ENCODE data around the gene AHCYL1. TPM values are rescaled to one million over a fixed set of nuclear protein-coding genes. Genes with fewer than 3 reads are reported as not detected.
"Not testable (repeated sequence)": the region's sequence is repeated elsewhere in the genome, so short reads cannot be mapped to it uniquely, and the experiment has no call there.

Gene AHCYL1
- polyA plus RNA-seq, 6 donors from 2014 or later = 46.9 to 62.0 (median 57.5) TPM

DNA sequence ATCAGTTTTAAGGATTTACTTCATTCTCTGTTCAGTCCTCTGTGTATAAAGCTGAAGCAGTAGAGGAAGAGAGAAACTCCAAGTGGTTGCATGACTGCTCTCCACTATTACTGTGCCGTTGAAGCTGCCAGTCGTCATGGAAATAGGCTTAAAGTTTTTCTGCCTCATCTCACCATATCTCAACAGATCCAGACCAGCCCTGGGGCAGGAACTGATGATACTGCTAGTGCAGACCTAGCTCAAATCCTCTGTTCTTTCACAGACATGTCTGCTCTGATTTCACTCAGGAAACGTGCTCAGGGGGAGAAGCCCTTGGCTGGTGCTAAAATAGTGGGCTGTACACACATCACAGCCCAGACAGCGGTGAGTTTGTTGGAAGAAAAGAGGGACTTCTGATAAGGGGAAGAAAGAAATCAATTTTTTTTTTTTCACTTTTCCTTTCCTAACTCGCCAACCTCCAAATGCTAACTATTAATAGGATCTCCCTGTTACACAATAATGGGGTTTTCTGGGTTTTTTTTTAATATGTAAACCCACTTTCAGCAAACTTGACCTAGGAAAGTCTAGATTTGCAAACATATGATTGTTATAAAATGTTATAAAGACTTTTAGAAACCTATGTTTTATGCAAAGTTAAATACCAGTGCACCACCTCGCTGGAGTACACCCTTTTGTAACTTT lies 27.7 kb downstream of the AHCYL1 start:
- ATAC-seq (ENCODE audit: low read depth in 2 of 2) (peak; percentile 77 to 80), DNase-seq (peak; percentile 83)
- Mint-ChIP-seq H3K36me3 (peaks cover 22 to 29% of the 10 kb centered on the region in 2 donors), H3K27ac (peak overlapping the region; percentile 98 to 99 (median 99)), H3K9me3 (no peaks in the 10 kb centered on the region), H3K4me1 (peaks cover 19 to 31% (median 29%) of the 10 kb centered on the region in 3 donors), H3K4me3 (peak overlapping the region; percentile 65 to 90 (median 79)), H3K27me3 (no peaks in the 10 kb centered on the region)

DNA sequence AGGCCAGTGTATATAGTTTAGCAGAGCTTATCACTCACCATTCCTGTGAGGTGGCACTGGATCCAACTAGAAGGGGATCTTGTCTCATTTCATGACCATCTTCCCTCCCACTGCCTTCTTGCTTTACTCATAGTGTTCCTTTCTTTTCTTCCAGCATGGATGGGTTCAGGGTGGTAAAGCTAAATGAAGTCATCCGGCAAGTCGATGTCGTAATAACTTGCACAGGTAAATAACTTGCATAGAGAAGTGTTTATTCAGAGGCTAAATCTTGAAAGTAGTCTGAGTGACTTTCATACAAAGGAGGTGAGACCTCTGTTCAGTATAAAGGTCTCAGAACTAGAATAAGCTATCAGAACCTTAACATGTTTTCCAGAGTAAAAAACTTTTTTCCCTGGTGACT lies 33.2 kb downstream of the AHCYL1 start:
- H3K4me1 Mint-ChIP-seq = peaks cover 1 to 3% (median 2%) of the 10 kb centered on the region in 3 donors
- peaks cover 33 to 52% of the 10 kb centered on the region in 2 donors for H3K36me3 Mint-ChIP-seq
- H3K27ac Mint-ChIP-seq = no peak overlapping the region
- no peak for ATAC-seq (ENCODE audit: low read depth in 2 of 2)
- H3K4me3 Mint-ChIP-seq = no peak overlapping the region
- no peaks in the 10 kb centered on the region for H3K27me3 Mint-ChIP-seq
- H3K9me3 Mint-ChIP-seq = no peaks in the 10 kb centered on the region
- no peak for DNase-seq

DNA sequence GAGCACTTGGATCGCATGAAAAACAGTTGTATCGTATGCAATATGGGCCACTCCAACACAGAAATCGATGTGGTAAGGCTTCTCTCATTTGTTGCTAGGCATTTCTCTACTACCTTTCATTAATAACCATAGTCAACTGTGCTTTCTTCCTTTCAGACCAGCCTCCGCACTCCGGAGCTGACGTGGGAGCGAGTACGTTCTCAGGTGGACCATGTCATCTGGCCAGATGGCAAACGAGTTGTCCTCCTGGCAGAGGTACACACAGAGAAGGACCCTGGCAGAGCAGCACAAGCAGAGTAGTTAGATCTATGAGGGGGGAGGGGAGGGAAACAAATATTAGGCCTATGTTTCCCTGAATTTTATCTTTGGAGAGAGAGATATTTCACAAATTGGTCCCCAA lies 33.8 kb downstream of the AHCYL1 start:
- Mint-ChIP-seq H3K4me1 (peaks cover 0 to 3% (median 0%) of the 10 kb centered on the region in 3 donors), H3K36me3 (peaks cover 33 to 52% of the 10 kb centered on the region in 2 donors), H3K27me3 (no peaks in the 10 kb centered on the region), H3K27ac (no peak overlapping the region), H3K4me3 (no peak overlapping the region), H3K9me3 (no peaks in the 10 kb centered on the region)
- DNase-seq = no peak
- no peak for ATAC-seq (ENCODE audit: low read depth in 2 of 2)

DNA sequence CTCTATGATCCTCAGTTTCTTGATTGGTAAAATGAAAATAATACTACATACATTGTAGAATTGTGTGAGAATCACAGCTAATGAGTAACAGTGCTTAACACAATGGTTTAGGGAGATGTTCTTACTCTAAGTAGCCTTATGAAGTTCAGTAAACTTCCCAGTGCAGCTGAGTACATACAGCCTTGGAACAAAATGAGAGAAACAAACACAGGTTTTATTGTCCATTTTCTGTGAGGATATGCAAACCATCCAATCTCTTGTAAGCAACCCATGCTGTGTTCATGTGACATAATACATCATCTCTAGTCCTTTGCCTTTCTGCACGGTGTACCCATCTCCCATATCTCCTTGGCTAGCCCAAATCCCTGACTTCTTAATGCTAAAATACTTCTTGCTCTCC lies 35.2 kb downstream of the AHCYL1 start:
- no peaks in the 10 kb centered on the region for H3K27me3 Mint-ChIP-seq
- H3K4me1 Mint-ChIP-seq = peaks cover 0 to 15% (median 3%) of the 10 kb centered on the region in 3 donors
- no peak overlapping the region for H3K4me3 Mint-ChIP-seq
- H3K27ac Mint-ChIP-seq = no peak overlapping the region
- no peak for ATAC-seq (ENCODE audit: low read depth in 2 of 2)
- DNase-seq = no peak
- H3K9me3 Mint-ChIP-seq = no peaks in the 10 kb centered on the region
- H3K36me3 Mint-ChIP-seq = peaks cover 33 to 46% of the 10 kb centered on the region in 2 donors

DNA sequence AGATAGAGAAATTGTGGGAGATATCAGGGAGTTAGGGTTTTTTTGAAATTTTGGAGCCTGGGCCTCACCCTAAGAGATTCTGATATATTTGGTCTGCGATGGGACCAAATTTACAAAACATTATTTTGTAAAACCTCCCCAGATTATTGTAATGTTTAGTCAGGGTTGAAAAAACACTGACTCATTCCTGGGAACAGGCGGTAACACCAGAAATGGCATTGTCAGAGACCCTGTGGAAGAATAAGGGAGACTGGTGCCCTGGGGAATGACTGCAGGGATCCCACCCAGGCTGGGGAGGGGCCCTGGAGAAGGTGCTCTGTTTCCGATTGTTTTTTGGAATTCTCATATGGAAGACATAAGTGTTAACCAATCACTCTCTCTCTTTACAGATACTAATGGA lies 36.7 kb downstream of the AHCYL1 start:
- Mint-ChIP-seq H3K27ac (peak overlapping the region in 1 of 6 donors; percentile 54), H3K36me3 (peaks cover 21 to 31% of the 10 kb centered on the region in 2 donors), H3K4me1 (peaks cover 0 to 15% (median 3%) of the 10 kb centered on the region in 3 donors), H3K27me3 (no peaks in the 10 kb centered on the region), H3K4me3 (no peak overlapping the region), H3K9me3 (no peaks in the 10 kb centered on the region)
- DNase-seq = no peak
- ATAC-seq (ENCODE audit: low read depth in 2 of 2) = no peak

DNA sequence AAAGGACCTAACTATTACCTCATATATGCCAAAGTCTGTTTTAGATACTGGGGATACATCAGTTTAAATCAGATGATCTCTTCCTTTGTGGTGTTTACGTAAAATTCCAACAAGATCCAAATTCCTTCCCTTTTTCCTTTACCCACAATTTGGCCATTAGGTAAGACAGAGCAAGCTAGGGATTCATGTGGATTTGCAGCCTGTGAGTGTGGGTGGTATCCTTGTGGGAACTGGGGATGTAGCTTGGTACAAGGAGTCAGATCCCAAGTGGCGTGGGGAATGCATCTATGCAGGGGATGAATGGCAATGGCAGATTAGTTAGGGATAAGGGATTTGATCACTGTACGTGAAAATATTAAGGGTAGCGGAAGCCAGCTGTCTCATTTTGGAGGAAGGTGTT lies 40.0 kb downstream of the AHCYL1 start:
- H3K27me3 Mint-ChIP-seq = no peaks in the 10 kb centered on the region
- DNase-seq (no peak), ATAC-seq (ENCODE audit: low read depth in 2 of 2) (no peak)
- H3K27ac Mint-ChIP-seq = peak overlapping the region in 1 of 6 donors; percentile 49
- H3K36me3 Mint-ChIP-seq = peaks cover 0 to 8% of the 10 kb centered on the region in 2 donors
- peaks cover 0 to 17% (median 6%) of the 10 kb centered on the region in 3 donors for H3K4me1 Mint-ChIP-seq
- H3K4me3 Mint-ChIP-seq = no peak overlapping the region
- no peaks in the 10 kb centered on the region for H3K9me3 Mint-ChIP-seq

DNA sequence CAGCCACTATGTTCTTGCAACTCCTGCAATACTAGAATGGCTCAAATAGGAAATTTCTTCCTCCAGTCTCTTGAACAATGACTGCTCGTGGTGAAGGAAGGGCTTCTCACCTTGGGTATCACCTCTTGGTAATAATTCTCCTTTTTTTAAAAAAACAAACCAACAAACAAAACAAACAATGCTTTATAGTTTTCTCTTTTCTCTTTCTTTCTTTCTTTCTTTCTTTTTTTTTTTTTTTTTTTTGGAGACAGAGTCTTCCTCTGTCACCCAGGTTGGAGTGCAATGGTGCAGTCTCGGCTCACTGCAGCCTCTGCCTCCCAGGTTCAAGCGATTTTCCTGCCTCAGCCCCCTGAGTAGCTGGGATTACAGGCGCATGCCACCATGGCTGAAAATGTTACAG lies 46.1 kb downstream of the AHCYL1 start:
- DNase-seq; H3K27me3 Mint-ChIP-seq; H3K9me3 Mint-ChIP-seq; ATAC-seq (ENCODE audit: low read depth in 2 of 2); H3K36me3 Mint-ChIP-seq: not testable (repeated sequence)
- Mint-ChIP-seq H3K27ac (peak overlapping the region; percentile 23 to 92 (median 82)), H3K4me3 (peak overlapping the region; percentile 63 to 88 (median 68)), H3K4me1 (peaks cover 37 to 43% (median 37%) of the 10 kb centered on the region in 3 donors)

DNA sequence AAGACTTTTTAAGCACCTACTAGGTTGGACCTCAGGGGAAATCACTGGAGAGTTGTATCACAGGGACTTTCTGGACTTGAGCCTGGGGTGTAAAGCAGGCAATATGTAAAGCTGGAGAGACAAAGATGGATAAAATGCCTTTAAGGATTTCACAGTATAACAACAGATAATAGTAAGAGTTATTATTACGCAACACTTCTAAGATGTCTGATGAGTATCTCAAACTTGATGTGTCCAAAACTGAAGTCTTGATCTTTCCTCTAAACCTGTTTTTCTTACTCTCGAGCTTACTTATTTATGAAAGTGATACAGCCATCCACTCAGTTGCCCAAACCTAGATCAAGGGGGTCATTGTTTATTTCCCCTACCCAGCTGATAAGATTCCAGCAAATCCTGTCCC lies 47.8 kb downstream of the AHCYL1 start:
- DNase-seq (no peak), ATAC-seq (ENCODE audit: low read depth in 2 of 2) (no peak)
- Mint-ChIP-seq H3K4me1 (peaks cover 38 to 53% (median 39%) of the 10 kb centered on the region in 3 donors), H3K4me3 (peak overlapping the region in 2 of 8 donors; percentile 57 to 95), H3K36me3 (no peaks in the 10 kb centered on the region), H3K9me3 (no peaks in the 10 kb centered on the region), H3K27me3 (no peaks in the 10 kb centered on the region), H3K27ac (peak overlapping the region in 1 of 6 donors; percentile 34)

DNA sequence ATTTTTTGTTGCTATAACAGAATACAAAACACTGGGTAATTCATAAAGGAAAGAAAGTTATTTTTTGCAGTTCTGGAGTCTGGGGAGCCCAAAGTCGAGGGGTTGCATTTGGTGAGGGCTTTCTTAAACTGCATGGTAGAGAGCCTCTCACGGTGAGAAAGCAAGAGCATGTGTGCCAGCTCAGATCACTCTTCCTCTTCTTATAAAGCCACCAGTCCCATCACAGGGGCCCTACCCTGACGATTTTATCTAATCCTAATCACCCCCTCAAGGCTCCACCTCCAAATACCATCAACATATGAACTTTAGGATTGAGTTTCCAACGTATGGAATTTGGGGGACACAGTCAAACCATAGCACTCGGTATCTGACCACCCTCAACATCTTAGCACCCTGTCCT lies 48.9 kb downstream of the AHCYL1 start:
- Mint-ChIP-seq H3K9me3 (no peaks in the 10 kb centered on the region), H3K36me3 (peaks cover 0 to 5% of the 10 kb centered on the region in 2 donors), H3K4me3 (peak overlapping the region in 6 of 8 donors; percentile 22 to 96 (median 92)), H3K27me3 (no peaks in the 10 kb centered on the region), H3K4me1 (peaks cover 38 to 54% (median 39%) of the 10 kb centered on the region in 3 donors), H3K27ac (peak overlapping the region in 3 of 6 donors; percentile 91 to 93 (median 93))
- ATAC-seq (ENCODE audit: low read depth in 2 of 2) = no peak
- no peak for DNase-seq

DNA sequence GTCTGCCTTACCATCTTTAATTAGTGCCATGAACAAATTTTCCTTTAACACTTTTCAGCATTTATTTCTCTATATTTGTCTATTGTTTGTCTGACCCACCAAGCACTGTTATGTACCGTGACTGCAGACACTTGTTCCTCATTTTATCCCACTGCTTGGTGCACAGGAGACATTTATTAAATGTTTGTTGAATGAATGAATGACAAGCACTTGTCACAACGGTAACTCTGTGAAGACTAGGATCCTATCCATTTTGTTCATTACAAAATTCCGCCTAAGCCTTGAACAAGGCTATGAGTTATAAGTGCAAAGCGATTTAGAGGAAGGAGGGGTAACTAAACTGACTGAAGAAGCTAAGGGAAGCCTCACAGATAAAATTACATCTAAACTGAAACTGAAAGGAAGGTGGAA lies 49.5 kb downstream of the AHCYL1 start:
- H3K4me3 Mint-ChIP-seq = peak overlapping the region; percentile 88 to 97 (median 96)
- DNase-seq (no peak), ATAC-seq (ENCODE audit: low read depth in 2 of 2) (peak in 1 of 2 donors; percentile 2)
- peaks cover 2 to 9% of the 10 kb centered on the region in 2 donors for H3K36me3 Mint-ChIP-seq
- H3K9me3 Mint-ChIP-seq = no peaks in the 10 kb centered on the region
- peak overlapping the region; percentile 81 to 96 (median 92) for H3K27ac Mint-ChIP-seq
- no peaks in the 10 kb centered on the region for H3K27me3 Mint-ChIP-seq
- peaks cover 38 to 54% (median 39%) of the 10 kb centered on the region in 3 donors for H3K4me1 Mint-ChIP-seq

DNA sequence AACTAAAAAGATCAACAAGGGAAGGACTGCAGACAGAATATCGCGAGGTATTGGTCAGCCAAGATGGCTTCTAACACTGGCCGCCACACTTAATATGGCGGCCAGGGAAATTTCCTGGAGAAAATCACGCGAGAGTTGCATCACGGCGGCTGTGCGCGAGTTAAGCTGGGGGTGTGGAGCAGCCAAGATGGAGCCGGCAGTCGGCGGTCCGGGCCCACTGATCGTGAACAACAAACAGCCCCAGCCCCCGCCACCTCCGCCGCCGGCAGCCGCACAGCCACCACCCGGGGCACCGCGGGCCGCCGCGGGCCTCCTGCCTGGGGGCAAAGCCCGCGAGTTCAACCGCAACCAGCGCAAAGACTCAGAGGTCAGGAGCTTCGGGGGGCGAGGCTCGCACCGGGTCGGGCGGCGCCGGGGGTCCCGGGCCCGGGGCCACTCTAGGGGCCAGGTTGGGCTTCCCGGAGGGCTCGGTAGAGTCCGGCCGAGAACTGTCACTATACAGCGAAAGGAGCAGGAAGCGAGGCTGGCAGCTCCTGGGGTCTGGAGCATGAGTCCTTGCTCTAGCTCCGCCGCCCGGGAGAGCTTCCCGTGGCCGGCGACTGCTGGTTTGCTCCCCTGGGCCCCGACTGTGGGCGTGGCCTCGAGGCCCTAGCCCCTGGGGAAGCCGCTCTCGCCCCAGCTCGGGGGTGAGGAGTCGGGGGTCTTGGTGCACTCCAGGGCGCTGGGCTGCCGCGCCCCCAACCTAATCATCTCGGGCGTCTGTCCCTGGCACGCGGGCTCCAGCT lies 50.1 kb downstream of the AHCYL1 start, which contains the start of gene STRIP1:
STRIP1 (plus strand) TSS at position 174 of the 785 bp plus-strand sequence; CDS start at position 188, 14 bp downstream.
- H3K4me3 Mint-ChIP-seq = peak within 1 kb of the TSS; percentile 88 to 97 (median 96)
- DNase-seq (peak; percentile 92), ATAC-seq (ENCODE audit: low read depth in 2 of 2) (peak; percentile 93 to 94)
- H3K9me3 Mint-ChIP-seq = no peaks in the 10 kb centered on the region
- peak within 1 kb of the TSS; percentile 81 to 96 (median 93) for H3K27ac Mint-ChIP-seq
- H3K27me3 Mint-ChIP-seq = no peaks in the 10 kb centered on the region
- peaks cover 38 to 52% (median 39%) of the 10 kb centered on the region in 3 donors for H3K4me1 Mint-ChIP-seq
- peaks cover 6 to 9% of the 10 kb centered on the region in 2 donors for H3K36me3 Mint-ChIP-seq

DNA sequence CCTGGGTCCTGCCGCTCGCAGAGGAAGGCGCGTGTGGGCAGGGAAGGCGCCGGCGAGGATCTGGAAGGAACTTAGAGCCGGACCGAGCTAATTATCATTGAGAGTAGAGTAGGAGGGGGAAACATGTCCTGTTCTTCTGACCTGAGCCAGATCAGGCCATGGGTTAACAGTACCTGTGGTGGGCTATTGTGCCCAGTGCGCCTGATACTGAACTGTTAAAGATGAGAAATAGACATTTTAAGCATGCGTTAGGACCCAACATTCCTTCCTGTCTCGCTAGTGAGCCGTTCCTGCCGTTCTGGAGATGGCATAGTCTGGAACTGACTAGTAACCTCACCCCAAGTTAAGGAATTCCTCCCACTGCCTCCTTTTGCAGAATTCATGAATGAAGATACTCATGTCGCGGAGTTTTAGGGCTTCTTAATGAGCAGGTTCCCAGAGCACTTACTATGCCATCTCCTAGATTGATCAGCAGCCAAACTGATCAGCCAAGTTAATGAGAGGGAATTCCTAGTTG lies 50.7 kb downstream of the AHCYL1 start:
- peaks cover 6 to 9% of the 10 kb centered on the region in 2 donors for H3K36me3 Mint-ChIP-seq
- peak overlapping the region; percentile 88 to 97 (median 90) for H3K4me3 Mint-ChIP-seq
- DNase-seq (no peak), ATAC-seq (ENCODE audit: low read depth in 2 of 2) (no peak)
- H3K27me3 Mint-ChIP-seq = no peaks in the 10 kb centered on the region
- H3K4me1 Mint-ChIP-seq = peaks cover 38 to 49% (median 39%) of the 10 kb centered on the region in 3 donors
- no peaks in the 10 kb centered on the region for H3K9me3 Mint-ChIP-seq
- H3K27ac Mint-ChIP-seq = peak overlapping the region; percentile 7 to 95 (median 77)

DNA sequence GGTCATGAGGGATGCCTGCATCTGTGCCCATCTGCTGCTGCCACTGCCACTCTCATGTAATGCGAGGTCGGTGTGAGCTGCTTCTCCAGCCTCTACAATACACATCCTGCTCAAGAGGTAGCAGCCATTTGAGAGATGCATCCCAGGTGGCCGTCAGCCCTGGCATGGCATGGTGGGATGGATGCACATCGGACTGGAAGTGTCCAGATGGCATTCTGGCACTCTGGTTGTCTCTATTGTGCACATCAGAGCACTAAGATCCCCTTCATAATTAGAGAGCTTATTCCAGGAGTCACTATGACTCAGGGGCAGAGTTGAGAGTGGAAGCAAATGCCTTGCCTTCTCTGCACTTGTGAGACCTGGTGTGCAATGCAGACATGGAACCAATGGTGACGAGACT lies 53.7 kb downstream of the AHCYL1 start:
- DNase-seq (no peak), ATAC-seq (ENCODE audit: low read depth in 2 of 2) (no peak)
- Mint-ChIP-seq H3K4me1 (peaks cover 21 to 28% (median 24%) of the 10 kb centered on the region in 3 donors), H3K9me3 (no peaks in the 10 kb centered on the region), H3K36me3 (peaks cover 6 to 9% of the 10 kb centered on the region in 2 donors), H3K27me3 (no peaks in the 10 kb centered on the region), H3K27ac (peak overlapping the region in 1 of 6 donors; percentile 42), H3K4me3 (peak overlapping the region in 2 of 8 donors; percentile 35 to 54)
